Tibial artery (tissue), 4 donors: ENCODE results near the gene RNF157.

Source experiments
- DNase-seq, 2 donors: peaks; one replicate each; pipeline ENCODE4 v3.0.0-alpha.2; 2019
- H3K27ac ChIP-seq, 2 donors: fragments of 200-600 bp; sonication (generic) in 1 of 2; 1 replicate in 1 of 2; 2 replicates in 1 of 2; pipeline ENCODE4 v1.5.1; 2018 to 2019; ENCODE audit warnings: mild to moderate bottlenecking in 1 of 2
- H3K27me3 ChIP-seq, 2 donors: fragments of 200-600 bp; sonication (generic) in 1 of 2; one replicate each; pipeline versions ENCODE4 v1.5.1 to v1.6.0; 2016 to 2019
- H3K36me3 ChIP-seq, 3 donors: fragments of 200-600 bp; sonication (generic) in 2 of 3; one replicate each; pipeline ENCODE4 v1.5.1; 2016 to 2019; ENCODE audit warnings: mild to moderate bottlenecking in 2 of 3
- H3K4me1 ChIP-seq, 4 donors: fragments of 200-600 bp; sonication (generic) in 2 of 4; 1 replicate in 3 of 4; 2 replicates in 1 of 4; pipeline ENCODE4 v1.5.1; 2016 to 2019
- H3K4me3 ChIP-seq, 2 donors: fragments of 200-600 bp; sonication (generic) in 1 of 2; 1 replicate in 1 of 2; 2 replicates in 1 of 2; pipeline ENCODE4 v1.5.1; 2018 to 2019; ENCODE audit warnings: mild to moderate bottlenecking in 2 of 2
- H3K9me3 ChIP-seq, 3 donors: fragments of 200-600 bp; sonication (generic) in 1 of 3; one replicate each; pipeline ENCODE4 v1.5.1; 2016 to 2019
- CTCF ChIP-seq, 2 experiments: fragments of 200-600 bp in 1 of 2; fragments of 450-650 bp in 1 of 2; IDR thresholded peaks; one replicate each; pipeline ENCODE4 v1.5.1; 2017 to 2019; ENCODE audit warnings: antibody characterized with exemption in 2 of 2, mild to moderate bottlenecking in 1 of 2, moderate library complexity in 1 of 2
- intact Hi-C: fragments of 100-400 bp; cut with DNase I; formaldehyde crosslinking; loops from one replicate; pipeline ENCODE4 v1.15.0; 2023; ENCODE audit warnings: low total_unique reads

The RNF157 gene

GRCh38 chr17:76278268-76278908, 38.1 kb upstream of the RNF157 start:
- peaks cover 0 to 8% (median 0%) of the 10 kb centered on the region in 3 donors for H3K36me3 ChIP-seq
- TF ChIP-seq CTCF (IDR thresholded peaks at IDR 0.05): no peak
- H3K9me3 ChIP-seq: no peaks in the 10 kb centered on the region
- DNase-seq: no peak
- H3K27me3 ChIP-seq: no peaks in the 10 kb centered on the region
- H3K27ac ChIP-seq: no peak overlapping the region
- intact Hi-C loops: loop anchor here (10.0 kb wide), 1 partner anchor 374 kb away; the partner anchor contains the start of gene MRPL38
- peaks cover 0 to 7% (median 0%) of the 10 kb centered on the region in 4 donors for H3K4me1 ChIP-seq
- H3K4me3 ChIP-seq: no peak overlapping the region

GRCh38 chr17:76277300-76278267, 37.3 kb upstream of the RNF157 start:
- intact Hi-C loops: loop anchor here (10.0 kb wide), 1 partner anchor 373 kb away; the partner anchor contains the start of gene MRPL38

GRCh38 chr17:76276461-76277299, 36.4 kb upstream of the RNF157 start:
- Histone ChIP-seq H3K4me3 (no peak overlapping the region), H3K9me3 (no peaks in the 10 kb centered on the region), H3K4me1 (peaks cover 0 to 24% (median 10%) of the 10 kb centered on the region in 4 donors), H3K36me3 (peaks cover 0 to 8% (median 0%) of the 10 kb centered on the region in 3 donors), H3K27ac (no peak overlapping the region), H3K27me3 (no peaks in the 10 kb centered on the region)
- intact Hi-C loops: loop anchor here (10.0 kb wide), 1 partner anchor 372 kb away; the partner anchor contains the start of gene MRPL38
- no peak for DNase-seq
- TF ChIP-seq CTCF (IDR thresholded peaks at IDR 0.05): no peak

More at GRCh38 chr17:76277300-76278267, 37.3 kb upstream of the RNF157 start:
- no peaks in the 10 kb centered on the region for H3K27me3 ChIP-seq
- no peak for DNase-seq
- H3K27ac ChIP-seq: no peak overlapping the region
- peaks cover 0 to 15% (median 1%) of the 10 kb centered on the region in 4 donors for H3K4me1 ChIP-seq
- no peaks in the 10 kb centered on the region for H3K9me3 ChIP-seq
- peaks cover 0 to 8% (median 0%) of the 10 kb centered on the region in 3 donors for H3K36me3 ChIP-seq
- H3K4me3 ChIP-seq: no peak overlapping the region
- TF ChIP-seq CTCF (IDR thresholded peaks at IDR 0.05): no peak

- Histone ChIP-seq H3K27ac (no peak overlapping the region), H3K4me1 (peaks cover 0 to 31% (median 15%) of the 10 kb centered on the region in 4 donors), H3K36me3 (peaks cover 0 to 8% (median 0%) of the 10 kb centered on the region in 3 donors), H3K27me3 (no peaks in the 10 kb centered on the region), H3K4me3 (no peak overlapping the region), H3K9me3 (no peaks in the 10 kb centered on the region)
- no peak for DNase-seq
- intact Hi-C loops: loop anchor here (10.0 kb wide), 1 partner anchor 371 kb away; the partner anchor contains the start of gene MRPL38
- no peak for TF ChIP-seq CTCF (IDR thresholded peaks at IDR 0.05)
Measured at GRCh38 chr17:76276069-76276431, 35.8 kb upstream of the RNF157 start.
